Measurements from ENCODE around the gene ARHGDIG. TPM values are rescaled to one million over a fixed set of nuclear protein-coding genes. Genes with fewer than 3 reads are reported as not detected.

Gene ARHGDIG
- total RNA-seq, 1 donor from 2014 or later: not detected

- Histone ChIP-seq H3K36me3 (peaks cover 73% of the 10 kb centered on the region), H3K4me1 (no peaks in the 10 kb centered on the region), H3K4me3 (no peak overlapping the region), H3K27me3 (ENCODE audit: low read depth) (no peaks in the 10 kb centered on the region), H3K27ac (no peak overlapping the region), H3K9me3 (no peaks in the 10 kb centered on the region)
- no peak for TF ChIP-seq CTCF (IDR thresholded peaks at IDR 0.05)
- intact Hi-C loops (cut with DNase I): no loop called here
- ATAC-seq: no peak
- DNase-seq: no peak
Measured at GRCh38 chr16:259814-260253, 20.6 kb upstream of the ARHGDIG start.

- H3K36me3 ChIP-seq: peaks cover 73% of the 10 kb centered on the region
Measured at GRCh38 chr16:260326-260725, 20.1 kb upstream of the ARHGDIG start.

GRCh38 chr16:261031-261691 is 19.2 kb upstream of the ARHGDIG start:
- H3K27me3 ChIP-seq (ENCODE audit: low read depth): no peaks in the 10 kb centered on the region
- no peaks in the 10 kb centered on the region for H3K4me1 ChIP-seq
- no peak overlapping the region for H3K4me3 ChIP-seq
- no peak for DNase-seq
- H3K9me3 ChIP-seq: no peaks in the 10 kb centered on the region
- no peak for ATAC-seq
- intact Hi-C loops (cut with DNase I): no loop called here
- peaks cover 66% of the 10 kb centered on the region for H3K36me3 ChIP-seq
- H3K27ac ChIP-seq: no peak overlapping the region
- no peak for TF ChIP-seq CTCF (IDR thresholded peaks at IDR 0.05)

More at GRCh38 chr16:260326-260725, 20.1 kb upstream of the ARHGDIG start:
- TF ChIP-seq CTCF (IDR thresholded peaks at IDR 0.05): no peak
- ATAC-seq (no peak), DNase-seq (no peak)
- Histone ChIP-seq H3K9me3 (no peaks in the 10 kb centered on the region), H3K4me3 (no peak overlapping the region), H3K27ac (no peak overlapping the region), H3K27me3 (ENCODE audit: low read depth) (no peaks in the 10 kb centered on the region), H3K4me1 (no peaks in the 10 kb centered on the region)
- intact Hi-C loops (cut with DNase I): no loop called here

- no peaks in the 10 kb centered on the region for H3K4me1 ChIP-seq
- H3K4me3 ChIP-seq: no peak overlapping the region
- ATAC-seq (no peak), DNase-seq (no peak)
- peaks cover 64% of the 10 kb centered on the region for H3K36me3 ChIP-seq
- H3K27me3 ChIP-seq (ENCODE audit: low read depth): no peaks in the 10 kb centered on the region
- TF ChIP-seq CTCF (IDR thresholded peaks at IDR 0.05): no peak
- H3K9me3 ChIP-seq: no peaks in the 10 kb centered on the region
- intact Hi-C loops (cut with DNase I): no loop called here
- H3K27ac ChIP-seq: no peak overlapping the region
Measured at GRCh38 chr16:262121-262745, 18.2 kb upstream of the ARHGDIG start.

- intact Hi-C loops (cut with DNase I): no loop called here
- Histone ChIP-seq H3K4me3 (no peak overlapping the region), H3K36me3 (peaks cover 64% of the 10 kb centered on the region), H3K27me3 (ENCODE audit: low read depth) (no peaks in the 10 kb centered on the region), H3K9me3 (no peaks in the 10 kb centered on the region), H3K4me1 (no peaks in the 10 kb centered on the region), H3K27ac (no peak overlapping the region)
- no peak for ATAC-seq
- DNase-seq: no peak
- no peak for TF ChIP-seq CTCF (IDR thresholded peaks at IDR 0.05)
Measured at GRCh38 chr16:263182-263774, 17.1 kb upstream of the ARHGDIG start.
